Measurements from ENCODE around the gene CFAP54. TPM values are rescaled to one million over a fixed set of nuclear protein-coding genes. Genes with fewer than 3 reads are reported as not detected.

The CFAP54 gene
- polyA plus RNA-seq, 10 donors, result 0.28 to 0.54 (median 0.43) TPM

DNA sequence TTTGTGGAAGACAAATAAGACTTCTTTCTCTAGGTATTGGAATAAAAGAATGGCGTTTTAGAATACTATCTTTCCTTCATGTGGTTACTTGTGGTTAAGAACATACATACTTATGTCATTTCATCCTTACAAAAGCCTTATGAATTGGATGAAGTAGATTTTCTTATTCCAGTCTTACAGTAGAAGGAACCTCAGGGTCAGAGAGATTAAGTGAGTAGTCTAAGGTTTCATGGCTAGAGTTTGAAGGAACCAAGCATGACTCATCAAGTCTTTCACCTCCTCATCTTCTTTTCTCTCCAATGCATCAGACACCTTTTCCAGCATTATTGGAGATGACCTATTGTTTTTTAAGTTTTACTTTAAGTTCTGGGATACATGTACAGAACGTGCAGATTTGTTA lies 324.8 kb downstream of the CFAP54 start:
- DNase-seq, result no peak

- DNase-seq, result no peak
Observed at GRCh38 chr12:96821592-96821991, 332.2 kb downstream of the CFAP54 start.

DNA sequence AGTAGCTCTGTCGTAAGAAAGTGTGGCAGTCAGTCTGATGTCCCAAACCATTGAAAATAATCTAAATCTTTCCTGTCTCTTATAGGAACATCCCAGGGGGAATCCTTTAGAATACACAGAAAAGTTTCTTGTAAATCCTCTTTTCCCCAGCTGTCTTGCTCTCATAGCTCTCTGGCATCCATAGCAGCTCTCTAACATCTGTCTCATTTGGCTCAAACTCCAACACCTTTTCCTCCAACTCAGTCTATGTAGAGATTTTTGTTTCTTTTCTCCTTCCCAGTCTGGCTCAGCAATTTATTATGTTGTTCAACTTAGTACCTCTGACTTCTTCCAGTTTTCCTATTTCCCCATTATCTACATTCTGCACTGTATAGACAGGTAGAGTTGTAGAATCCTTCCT lies 333.3 kb downstream of the CFAP54 start:
- DNase-seq, result peak; percentile 23 to 77 (median 38)

DNA sequence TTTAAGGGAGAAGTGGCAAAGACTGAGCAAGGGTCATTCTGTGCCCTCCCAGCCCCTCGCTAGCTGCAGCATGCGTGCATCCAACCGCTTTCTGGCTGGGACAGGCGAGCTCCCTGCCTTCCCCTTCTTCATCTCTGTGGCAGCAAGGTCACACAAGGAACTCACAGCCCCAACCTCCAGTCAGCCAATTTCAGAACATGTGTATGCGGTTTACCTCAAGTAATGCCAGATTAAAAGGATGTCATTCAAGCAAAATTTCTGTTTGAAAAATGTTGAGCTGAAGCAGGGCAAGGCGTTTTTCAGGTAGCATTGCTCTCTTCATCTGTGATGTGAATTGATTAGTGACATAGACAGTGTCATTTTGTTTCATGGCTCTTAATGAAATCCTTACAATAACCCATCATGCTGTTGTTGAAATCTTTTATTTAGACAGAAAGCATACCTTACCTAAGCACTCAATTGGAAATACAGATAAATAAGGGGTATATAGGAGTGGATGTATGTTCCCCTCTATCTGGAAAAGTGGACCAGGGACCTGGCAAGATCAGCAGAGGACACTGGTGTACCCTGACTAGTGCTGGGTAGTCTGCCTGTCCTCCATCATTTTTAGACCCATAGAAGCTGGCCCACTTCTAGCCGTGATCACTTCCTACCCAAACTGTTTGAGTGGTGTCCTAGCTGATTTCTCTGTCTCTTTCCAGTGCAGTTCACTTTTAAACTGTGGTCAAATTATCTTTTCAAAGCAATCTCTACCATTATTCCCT lies 334.9 kb downstream of the CFAP54 start:
- no peak for DNase-seq

GRCh38 chr12:96824838-96825236 lies 335.5 kb downstream of the CFAP54 start:
- DNase-seq, result no peak

DNA sequence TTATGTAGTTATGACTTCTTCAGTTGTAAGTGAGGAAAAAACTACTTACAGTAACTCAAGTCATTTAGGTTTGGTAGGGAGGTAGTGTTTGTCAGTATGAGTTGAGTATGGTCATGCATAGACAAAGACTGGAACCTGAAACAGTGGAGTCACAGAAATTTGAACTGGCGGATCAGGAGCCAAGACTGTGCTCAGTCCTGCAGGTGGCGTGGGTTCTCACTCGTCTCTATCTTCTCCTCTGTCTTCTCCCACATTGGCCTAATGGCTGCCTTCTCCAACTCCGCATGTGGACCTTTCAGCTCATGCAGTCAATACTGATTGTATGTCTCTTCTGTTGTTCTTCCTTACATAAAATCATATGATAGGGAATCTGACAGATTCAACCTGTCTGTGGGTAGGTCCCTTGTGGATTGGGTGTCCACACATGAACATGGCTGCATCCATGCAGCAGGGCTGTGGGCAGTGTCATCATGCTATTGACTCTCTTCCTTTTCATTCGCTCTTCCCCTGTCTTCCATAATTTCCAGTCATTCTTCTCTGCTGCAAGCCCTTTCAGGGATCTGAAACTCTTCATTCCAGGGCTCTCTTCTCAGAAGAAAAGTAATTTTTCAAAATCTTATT lies 338.9 kb downstream of the CFAP54 start:
- DNase-seq, result no peak

- no peak for DNase-seq
Observed at GRCh38 chr12:96829354-96829753, 340.0 kb downstream of the CFAP54 start.

DNA sequence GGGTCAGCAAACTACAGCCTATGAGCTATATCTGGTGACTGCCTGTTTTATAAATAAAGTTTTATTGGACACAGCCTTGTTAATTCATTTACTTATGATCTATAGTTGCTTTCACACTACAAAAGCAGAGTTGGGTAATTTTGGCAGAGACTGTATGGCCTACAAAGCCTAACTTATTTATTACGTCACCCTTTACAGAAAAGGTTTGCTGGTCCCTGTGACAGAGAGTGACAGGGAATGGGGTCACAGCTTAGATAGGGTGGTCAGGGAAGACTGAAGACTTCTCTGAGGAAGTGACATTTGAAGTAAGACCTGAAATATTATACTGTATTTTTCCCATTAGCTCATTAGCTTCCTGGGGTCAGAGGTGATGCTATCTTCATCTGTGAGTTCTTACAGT lies 342.0 kb downstream of the CFAP54 start:
- no peak for DNase-seq

DNA sequence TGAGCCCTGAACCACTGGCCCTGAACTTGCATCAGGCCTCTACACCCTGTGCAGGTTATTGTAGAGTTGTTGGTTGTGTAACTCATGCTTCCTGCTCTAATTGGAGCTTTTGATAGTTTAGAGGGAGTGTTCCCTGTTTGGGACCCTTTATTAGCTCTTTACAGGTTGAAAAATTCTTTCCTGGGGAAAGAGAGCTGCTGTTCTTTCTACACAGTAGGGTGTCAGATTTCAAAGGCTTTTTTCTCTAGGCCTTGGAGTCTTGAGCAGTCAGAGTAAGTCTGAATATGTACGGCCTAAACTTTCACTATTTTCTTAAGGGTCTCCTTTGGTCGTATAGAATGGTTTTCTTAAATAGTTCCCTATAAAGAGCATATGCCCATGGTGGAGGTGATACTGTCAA lies 356.9 kb downstream of the CFAP54 start:
- no peak for DNase-seq

- no peak for DNase-seq
Observed at GRCh38 chr12:96850676-96851075, 361.3 kb downstream of the CFAP54 start.

- DNase-seq, result no peak
Observed at GRCh38 chr12:96858162-96858561, 368.8 kb downstream of the CFAP54 start.

- no peak for DNase-seq
Observed at GRCh38 chr12:96861656-96862055, 372.3 kb downstream of the CFAP54 start.

DNA sequence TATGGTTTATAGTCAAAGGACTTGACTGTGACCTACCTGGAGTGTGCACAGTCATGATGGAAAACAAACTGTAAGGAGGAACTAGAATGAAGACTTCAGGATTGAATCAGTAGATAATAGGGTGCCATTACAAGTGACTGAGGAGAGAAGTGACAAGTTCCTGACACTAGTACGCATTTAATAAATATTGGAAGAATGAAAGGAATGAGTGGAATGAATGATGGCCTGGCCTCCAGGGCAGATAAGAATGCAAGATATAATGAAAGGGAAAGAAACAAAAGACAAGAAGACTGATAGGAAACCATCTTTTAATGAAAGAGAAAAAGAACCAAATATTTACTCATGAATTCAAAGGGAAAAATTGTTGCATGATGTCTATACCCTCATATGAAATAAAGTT lies 372.9 kb downstream of the CFAP54 start:
- no peak for DNase-seq

DNA sequence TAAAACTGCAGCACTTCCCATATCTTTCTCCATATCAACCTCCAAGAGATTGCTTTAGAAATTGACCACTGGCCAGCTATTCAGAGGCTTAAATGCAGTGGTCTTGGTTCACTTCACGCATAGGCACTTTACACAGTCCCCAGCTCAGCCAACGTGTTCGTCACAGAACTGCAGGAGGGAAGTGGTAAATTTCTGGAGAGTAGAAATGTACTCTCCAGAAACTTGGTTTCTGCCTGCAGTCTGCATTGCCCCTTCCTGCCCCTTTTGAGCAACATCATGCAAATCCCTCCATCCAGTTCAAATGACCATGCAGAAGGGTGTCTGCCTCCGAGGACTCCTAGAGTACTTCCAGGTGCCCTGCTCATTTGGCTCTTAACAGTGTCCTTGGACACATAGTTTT lies 375.0 kb downstream of the CFAP54 start:
- peak in 1 of 3 donors; percentile 28 for DNase-seq

GRCh38 chr12:96866801-96867590 lies 377.6 kb downstream of the CFAP54 start:
- peak in 1 of 3 donors; percentile 52 for DNase-seq

DNA sequence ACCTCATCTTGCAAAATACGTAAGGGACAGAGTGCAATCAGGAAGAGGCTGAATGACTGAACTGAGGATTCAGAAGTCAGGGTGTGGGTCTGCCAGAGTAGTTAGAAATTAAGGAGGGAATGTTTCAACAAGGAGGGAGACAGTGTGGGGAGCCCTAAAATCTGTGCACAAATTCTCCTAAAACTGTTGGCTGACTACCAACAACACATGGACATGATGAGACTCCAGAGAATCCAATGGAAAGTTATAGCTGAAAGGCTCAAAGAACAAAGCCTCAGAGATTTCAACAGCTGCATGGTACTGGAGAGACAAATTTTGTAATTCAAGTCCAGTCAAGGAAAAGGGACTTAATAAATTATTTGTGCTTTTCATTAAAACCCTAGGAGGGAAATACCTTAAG lies 381.6 kb downstream of the CFAP54 start:
- peak in 2 of 3 donors; percentile 42 to 83 for DNase-seq

DNA sequence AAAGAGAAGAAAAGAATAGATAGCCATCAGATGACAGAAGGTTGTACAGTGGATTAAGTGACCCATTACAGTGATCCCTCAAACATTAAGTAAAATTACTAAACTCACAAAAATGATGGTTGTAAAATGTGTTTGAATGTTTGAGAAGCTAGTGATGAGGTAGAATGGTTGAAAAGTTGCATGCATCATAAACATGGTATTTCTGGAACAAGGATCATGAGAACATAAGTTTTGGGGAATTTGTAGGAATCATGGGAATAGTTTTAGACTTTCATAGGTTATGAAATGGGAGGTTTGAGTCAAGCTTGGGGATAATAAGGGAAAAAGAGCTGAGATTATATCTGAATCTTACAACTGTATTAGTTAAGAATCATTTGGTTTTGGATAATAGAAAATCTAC lies 383.6 kb downstream of the CFAP54 start:
- DNase-seq, result no peak

DNA sequence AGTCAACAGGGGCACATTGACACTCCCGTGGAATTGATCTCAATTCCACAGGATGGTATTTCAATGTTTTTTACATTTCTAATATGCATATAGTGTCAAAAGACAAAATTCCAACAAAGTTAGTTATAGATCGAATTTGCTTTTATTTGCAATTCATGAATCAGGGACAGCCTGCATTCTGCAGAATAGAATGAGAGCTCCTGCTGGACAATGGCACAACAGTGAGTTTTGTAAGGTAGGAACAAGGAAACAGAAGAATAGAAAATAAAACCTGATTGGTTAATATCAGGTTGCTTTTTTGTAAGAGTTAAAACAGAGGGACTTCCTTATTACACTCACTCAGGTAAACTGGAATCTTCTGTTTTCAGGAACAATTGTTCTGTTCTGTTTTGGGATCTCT lies 384.8 kb downstream of the CFAP54 start:
- no peak for DNase-seq

DNA sequence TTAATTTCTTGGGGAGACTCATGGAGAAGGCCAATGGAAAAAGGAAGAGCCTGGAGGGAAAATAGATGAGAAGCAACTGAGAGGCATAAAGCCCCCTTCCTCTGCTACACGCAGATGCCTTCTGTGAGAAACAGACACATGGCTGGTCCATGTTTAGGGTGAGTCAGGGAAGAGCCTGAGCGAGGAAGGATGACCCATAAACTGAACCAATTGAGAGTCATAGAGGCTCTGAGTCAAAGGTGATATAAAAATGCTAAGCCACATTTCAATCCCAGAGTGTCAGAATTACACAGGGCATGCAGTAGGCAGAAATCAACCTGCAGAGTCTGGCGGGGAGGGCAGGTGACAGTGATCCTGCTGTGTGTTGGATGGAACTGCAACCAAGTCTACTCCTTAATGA lies 387.6 kb downstream of the CFAP54 start:
- DNase-seq, result no peak

DNA sequence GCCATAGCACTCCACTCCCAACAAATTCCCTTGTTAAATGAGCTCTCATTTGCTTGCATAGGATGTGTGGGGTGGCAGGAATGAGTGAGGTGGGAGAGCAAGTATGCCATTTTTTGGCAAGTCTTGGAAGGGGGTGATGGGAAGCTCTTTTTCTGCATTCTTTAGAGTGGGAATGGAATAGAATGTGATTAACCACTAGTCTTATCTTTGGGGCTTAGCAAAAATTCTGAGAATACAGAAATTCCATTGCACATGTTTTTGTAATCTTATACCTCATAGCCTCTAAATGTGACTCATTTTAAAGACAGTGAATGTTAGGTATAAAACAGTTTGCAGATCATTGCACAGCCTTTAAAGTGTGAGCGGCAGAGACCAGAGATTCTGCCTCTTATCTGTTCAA lies 389.3 kb downstream of the CFAP54 start:
- DNase-seq, result peak in 1 of 3 donors; percentile 82

DNA sequence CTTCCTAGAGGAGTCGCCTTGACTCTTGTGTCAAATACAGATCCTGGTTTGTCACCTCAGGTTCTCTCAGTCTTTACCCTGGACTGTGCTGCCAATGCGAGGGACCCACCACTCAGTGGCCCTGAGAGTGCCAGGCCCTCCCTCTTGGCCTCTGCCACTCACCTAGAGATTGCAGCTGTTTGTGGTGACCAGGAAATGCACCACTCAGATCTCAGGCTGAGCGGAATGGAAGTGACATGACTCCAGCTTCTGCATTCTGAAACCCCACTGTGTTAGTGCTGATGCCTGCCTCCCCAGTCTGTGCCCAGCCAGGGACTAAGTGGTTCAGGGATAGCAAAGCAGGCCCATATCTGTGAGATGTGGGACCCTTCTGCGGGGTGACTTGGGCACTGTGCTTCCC lies 389.9 kb downstream of the CFAP54 start:
- no peak for DNase-seq

DNA sequence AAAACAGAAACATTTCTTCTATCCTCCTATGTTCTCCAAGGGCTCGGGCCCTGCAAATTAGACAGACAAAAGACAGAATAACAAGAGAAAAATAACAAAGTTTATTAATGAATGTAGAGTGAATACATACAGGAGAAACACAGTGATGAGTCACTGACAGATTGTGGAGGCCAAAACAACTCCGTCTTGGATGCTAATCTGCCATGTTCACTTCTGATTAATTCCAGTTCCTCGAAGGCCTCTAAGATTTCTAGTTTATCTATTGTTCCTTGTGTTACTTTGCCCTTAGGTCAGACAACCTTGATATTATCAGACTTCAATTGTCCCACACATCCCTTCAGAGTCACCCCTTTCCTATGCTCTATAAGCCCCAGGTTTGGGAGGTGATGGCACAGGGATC lies 390.8 kb downstream of the CFAP54 start:
- no peak for DNase-seq

DNA sequence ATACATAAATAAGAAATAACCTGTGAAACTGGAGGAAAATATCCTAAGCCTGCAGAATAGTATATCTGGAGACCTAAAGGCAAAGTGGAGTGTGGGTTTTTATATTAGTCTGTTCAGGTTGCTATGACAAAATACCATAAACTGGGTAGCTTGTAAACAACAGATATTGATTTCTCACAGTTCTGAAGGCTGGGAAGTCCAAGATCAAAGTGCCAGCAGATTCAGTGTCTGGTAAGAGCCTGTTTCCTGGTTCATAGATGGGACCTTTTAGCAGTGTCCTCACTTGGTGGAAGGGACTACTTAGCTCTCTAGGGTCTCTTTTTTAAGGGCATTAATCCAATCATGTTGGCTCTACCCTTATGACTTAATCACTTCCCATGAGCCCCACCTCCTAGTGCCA lies 392.2 kb downstream of the CFAP54 start:
- DNase-seq, result no peak
